HG02981 (cell line): ENCODE measurements around the gene LRP3.

Source experiments
- ATAC-seq: cut with Tn5 transposase; IDR thresholded peaks from one replicate; pipeline ENCODE4 v1.9.1; 2021; ENCODE audit warnings: mild to moderate bottlenecking, moderate library complexity; ENCODE audit not compliant: unreplicated experiment

The LRP3 gene

DNA sequence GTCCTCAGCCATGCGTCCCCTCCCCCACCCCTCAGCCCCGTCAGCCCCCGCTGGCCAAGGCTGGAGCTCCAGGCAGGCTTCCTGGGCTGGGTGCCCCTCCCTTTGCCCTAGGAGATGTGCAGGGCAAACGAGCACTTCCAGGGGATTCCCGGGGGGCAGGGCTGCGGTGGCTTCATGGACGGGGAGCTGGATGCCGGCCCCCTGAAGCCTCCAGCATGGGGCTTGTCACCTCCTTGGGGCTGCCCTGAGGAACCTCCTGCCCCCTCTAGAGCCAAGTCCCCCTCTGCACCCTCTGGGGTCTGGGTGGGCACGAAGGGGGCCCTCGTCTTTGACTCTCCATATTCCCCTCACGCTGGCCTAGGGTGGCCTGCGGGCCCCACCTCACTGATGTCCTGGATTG is 56.9 kb downstream of the LRP3 start:
- ATAC-seq, result no peak

DNA sequence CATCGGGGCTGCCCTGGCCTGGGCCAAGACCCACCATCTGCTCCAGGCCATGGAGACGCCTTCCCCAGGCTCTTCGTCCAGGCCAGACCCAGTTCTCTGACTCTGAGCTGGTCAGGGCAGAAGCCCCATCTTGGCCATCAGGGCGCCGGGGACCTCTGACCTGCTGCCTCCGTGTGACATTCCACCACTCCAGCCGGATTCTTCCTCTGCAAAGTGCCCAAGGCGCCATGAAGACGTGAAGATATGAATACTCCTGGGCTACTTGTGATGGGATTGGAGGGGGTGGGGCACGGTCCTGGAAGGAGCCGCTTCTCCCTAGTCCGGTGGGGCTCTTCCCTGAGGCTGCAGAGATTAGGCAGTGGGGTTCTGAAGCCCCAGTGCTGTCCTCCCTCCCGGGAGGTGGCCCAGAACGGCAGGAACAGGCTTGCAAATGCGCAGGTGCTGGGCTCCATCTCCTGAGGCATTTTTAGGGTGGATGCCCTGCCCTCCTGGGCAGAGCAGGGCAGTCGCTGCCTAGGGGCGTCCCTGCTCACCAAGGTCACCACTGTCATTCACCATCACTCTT is 57.5 kb downstream of the LRP3 start:
- no peak for ATAC-seq

DNA sequence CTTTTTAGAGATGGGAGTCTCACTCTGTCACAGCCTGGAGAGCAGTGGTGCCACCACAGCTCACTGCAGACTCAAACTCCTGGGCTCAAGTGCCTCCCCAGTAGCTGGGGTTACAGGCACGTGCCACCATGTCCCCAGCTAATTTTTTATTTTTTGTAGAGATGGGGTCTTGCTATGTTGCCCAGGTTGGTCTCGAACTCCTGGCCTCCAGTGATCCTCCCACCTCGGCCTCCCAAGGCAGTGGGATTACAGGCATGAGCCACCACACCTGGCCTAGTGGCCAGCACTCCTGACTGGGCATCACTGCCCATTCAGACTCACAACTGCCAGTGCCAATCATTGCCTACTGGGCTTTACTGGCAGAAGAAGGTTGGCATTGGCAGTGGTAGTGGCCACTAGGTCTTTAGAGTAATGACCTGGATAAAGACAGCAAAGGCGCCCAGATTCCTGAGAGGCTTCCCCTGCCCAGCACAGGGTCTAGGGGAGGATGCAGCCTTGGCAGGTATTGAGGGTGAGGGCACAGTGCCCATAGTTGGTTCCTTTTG is 58.4 kb downstream of the LRP3 start:
- ATAC-seq, result no peak

DNA sequence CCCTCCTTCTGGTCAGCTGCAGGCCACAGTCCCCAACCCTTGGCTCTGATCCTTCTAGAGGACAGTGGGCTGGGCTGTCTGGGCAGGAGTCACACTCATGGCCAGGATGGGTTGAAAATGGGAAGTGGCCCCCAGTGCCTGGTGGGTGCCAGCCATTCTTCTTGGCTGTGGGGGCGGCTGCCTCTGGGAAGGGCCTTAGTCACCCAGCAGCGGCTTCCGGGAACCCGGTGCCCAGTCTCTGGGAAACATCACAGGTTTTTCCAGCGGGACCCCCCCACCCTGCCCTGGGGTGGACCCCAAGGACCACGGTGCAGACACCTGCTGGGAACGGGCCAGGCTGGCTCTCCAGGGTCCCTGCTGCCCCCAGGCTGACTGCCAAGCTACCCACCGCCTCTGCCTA is 58.8 kb downstream of the LRP3 start:
- no peak for ATAC-seq

DNA sequence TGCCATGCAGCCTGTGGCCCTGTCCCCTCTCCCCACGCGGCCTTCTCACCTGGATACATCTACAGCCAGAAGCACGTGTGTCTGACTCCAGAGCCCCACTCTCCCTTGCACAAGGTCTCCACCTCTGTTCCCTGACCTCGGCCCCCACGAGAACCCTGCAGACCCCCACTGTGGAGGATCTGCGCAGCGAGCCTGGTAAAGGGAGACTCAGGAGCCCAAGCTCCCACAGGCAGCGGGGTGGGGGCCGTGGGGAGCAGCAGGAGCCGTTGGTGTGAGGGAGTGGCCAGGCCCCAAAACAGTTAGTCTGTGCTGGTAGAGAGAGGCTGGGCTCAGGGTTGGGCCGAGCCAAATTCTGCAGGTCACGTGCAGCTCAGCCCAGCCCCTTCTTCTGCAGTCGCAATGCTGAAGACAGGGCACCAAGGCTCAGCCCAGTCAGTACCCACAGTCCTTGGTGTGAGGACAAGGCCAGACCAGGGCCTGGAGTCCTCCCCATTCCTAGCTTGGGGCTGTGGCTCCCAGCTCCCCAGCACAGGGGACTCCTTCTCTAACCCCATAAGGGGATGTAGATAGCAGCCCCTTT is 60.2 kb downstream of the LRP3 start:
- ATAC-seq, result no peak

DNA sequence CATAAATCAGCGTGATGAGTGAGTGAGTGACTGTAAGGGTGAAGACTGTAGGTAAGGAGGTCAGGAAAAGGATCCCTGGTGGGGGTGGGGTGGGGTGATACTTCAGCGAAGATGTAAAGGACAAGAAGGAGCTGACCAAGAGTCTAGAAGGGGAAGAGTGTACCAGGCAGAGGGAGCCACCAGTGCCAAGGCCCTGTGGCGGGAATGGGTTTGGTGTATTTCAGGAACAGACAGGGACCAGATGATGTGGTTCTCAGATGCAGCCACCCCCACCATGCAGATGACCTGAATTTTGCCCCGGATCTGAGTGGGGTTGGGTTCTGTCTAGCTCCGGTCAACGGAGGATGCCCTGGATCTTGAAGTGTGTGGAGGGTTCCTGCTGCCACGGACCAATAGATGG is 61.7 kb downstream of the LRP3 start:
- ATAC-seq, result no peak

DNA sequence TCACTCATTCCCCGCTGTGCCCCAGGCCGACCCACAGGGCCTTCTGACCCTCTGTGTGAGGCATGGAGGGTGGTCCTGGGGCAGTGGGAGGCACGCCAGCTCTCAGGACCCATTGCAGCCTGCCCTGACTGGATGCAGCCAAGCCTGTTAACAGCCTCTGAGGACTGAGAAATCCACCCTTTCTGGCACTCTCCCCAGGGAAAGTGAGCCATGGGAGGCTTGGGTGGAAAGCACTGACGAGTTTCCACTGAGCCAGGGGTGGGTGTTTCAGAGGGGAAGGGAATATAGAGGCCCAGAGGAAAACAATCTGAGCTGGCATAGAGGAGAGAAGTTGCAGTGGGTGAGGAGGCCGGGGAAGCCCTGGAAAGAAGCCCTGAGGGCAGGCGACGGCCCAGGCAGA is 62.1 kb downstream of the LRP3 start:
- ATAC-seq, result no peak

DNA sequence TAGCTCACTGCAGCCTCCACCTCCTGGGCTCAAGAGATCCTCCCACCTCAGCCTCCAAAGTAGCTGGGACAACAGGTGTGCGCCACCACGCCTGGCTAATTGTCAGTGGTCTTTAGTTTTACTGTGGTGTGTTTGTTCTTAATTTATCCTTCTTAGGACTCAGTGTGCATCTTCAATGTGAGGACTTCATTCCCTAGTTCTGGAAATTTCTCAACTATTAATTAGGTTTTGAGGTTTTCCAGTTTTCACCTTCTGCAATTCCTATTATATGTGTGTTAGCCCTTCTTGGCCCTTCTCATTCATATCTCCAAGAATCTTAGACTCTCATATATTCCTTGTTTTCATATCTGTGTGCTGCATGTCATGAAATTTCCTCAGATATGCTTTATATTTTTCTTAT is 63.7 kb downstream of the LRP3 start:
- ATAC-seq, result no peak
